ENCODE results near the gene POLA1. TPM values are rescaled to one million over a fixed set of nuclear protein-coding genes. Genes with fewer than 3 reads are reported as not detected.

The POLA1 gene
- total RNA-seq, 4 donors from 2014 or later: 8.5 to 18.9 (median 8.8) TPM

- intact Hi-C loops (cut with DNase I): no loop called here
- H3K27ac ChIP-seq: no peak overlapping the region
Measured at GRCh38 chrX:24782011-24782410, 88.3 kb downstream of the POLA1 start.

GRCh38 chrX:24789047-24789446, 95.3 kb downstream of the POLA1 start:
- H3K4me3 ChIP-seq (replicated peaks in 1 of 3): no peak overlapping the region
- WGBS, 2 donors: 95 to 96% methylated on average over 4 of the region's 4 CpGs
- intact Hi-C loops (cut with DNase I): no loop called here
- H3K9me3 ChIP-seq: no peaks in the 10 kb centered on the region
- no peak for DNase-seq
- TF ChIP-seq POLR2A (IDR thresholded peaks at IDR 0.05) (no peak), CTCF (IDR thresholded peaks at IDR 0.05) (no peak)
- H3K27ac ChIP-seq: no peak overlapping the region
- H3K27me3 ChIP-seq: no peaks in the 10 kb centered on the region
- no peaks in the 10 kb centered on the region for H3K4me1 ChIP-seq
- no peaks in the 10 kb centered on the region for H3K36me3 ChIP-seq

More at GRCh38 chrX:24782011-24782410, 88.3 kb downstream of the POLA1 start:
- Histone ChIP-seq H3K4me3 (replicated peaks in 1 of 3) (no peak overlapping the region), H3K36me3 (no peaks in the 10 kb centered on the region), H3K4me1 (no peaks in the 10 kb centered on the region), H3K9me3 (no peaks in the 10 kb centered on the region), H3K27me3 (no peaks in the 10 kb centered on the region)
- TF ChIP-seq POLR2A (IDR thresholded peaks at IDR 0.05): no peak
- TF ChIP-seq CTCF (IDR thresholded peaks at IDR 0.05): no peak
- WGBS, 2 donors: 75 to 88% methylated on average over 1 of the region's 1 CpG
- no peak for DNase-seq

- WGBS, 2 donors: 68 to 92% methylated on average over 3 of the region's 3 CpGs
- intact Hi-C loops (cut with DNase I): no loop called here
- no peak for TF ChIP-seq CTCF (IDR thresholded peaks at IDR 0.05)
- TF ChIP-seq POLR2A (IDR thresholded peaks at IDR 0.05): no peak
Measured at GRCh38 chrX:24790166-24790565, 96.4 kb downstream of the POLA1 start.

GRCh38 chrX:24796204-24796603, 102.5 kb downstream of the POLA1 start:
- H3K4me1 ChIP-seq: no peaks in the 10 kb centered on the region
- intact Hi-C loops (cut with DNase I): no loop called here
- H3K27ac ChIP-seq: no peak overlapping the region
- H3K27me3 ChIP-seq: no peaks in the 10 kb centered on the region
- TF ChIP-seq CTCF (IDR thresholded peaks at IDR 0.05) (no peak), POLR2A (IDR thresholded peaks at IDR 0.05) (no peak)
- DNase-seq: no peak
- H3K9me3 ChIP-seq: no peaks in the 10 kb centered on the region
- no peak overlapping the region for H3K4me3 ChIP-seq (replicated peaks in 1 of 3)
- no peaks in the 10 kb centered on the region for H3K36me3 ChIP-seq

More at GRCh38 chrX:24790166-24790565, 96.4 kb downstream of the POLA1 start:
- Histone ChIP-seq H3K4me1 (no peaks in the 10 kb centered on the region), H3K27me3 (no peaks in the 10 kb centered on the region), H3K36me3 (no peaks in the 10 kb centered on the region), H3K4me3 (replicated peaks in 1 of 3) (no peak overlapping the region), H3K27ac (no peak overlapping the region), H3K9me3 (no peaks in the 10 kb centered on the region)
- no peak for DNase-seq

GRCh38 chrX:24799078-24799477, 105.4 kb downstream of the POLA1 start:
- intact Hi-C loops (cut with DNase I): no loop called here
- H3K4me3 ChIP-seq (replicated peaks in 1 of 3): no peak overlapping the region
- H3K27me3 ChIP-seq: no peaks in the 10 kb centered on the region
- 92 to 100% methylated on average over 4 of the region's 4 CpGs for WGBS, 2 donors
- no peak for DNase-seq
- H3K4me1 ChIP-seq: no peaks in the 10 kb centered on the region
- no peaks in the 10 kb centered on the region for H3K9me3 ChIP-seq
- no peak overlapping the region for H3K27ac ChIP-seq
- no peaks in the 10 kb centered on the region for H3K36me3 ChIP-seq
- TF ChIP-seq CTCF (IDR thresholded peaks at IDR 0.05): no peak
- no peak for TF ChIP-seq POLR2A (IDR thresholded peaks at IDR 0.05)

Measured in thyroid gland (tissue), 4 donors.